AG04449 (cell line): ENCODE data around the gene HOXA5.

Source experiments
- CTCF ChIA-PET: fragments of 350-600 bp; formaldehyde crosslinking; extraction: SDS; loops from one replicate; lab custom pipeline; 2021; ENCODE audit warnings: antibody characterized with exemption; lab: Yijun Ruan, JAX
- POLR2A ChIA-PET: fragments of 400-600, 350-600 bp; formaldehyde crosslinking; extraction: SDS; loops from one replicate; lab custom pipeline; 2020; ENCODE audit warnings: antibody characterized with exemption, inconsistent platforms; lab: Yijun Ruan, JAX
- DNase-seq: peaks from one replicate; pipeline ENCODE4 v3.0.0-alpha.2; 2010; ENCODE audit warnings: low read depth, low spot score
- H3K4me3 ChIP-seq: 2 replicates; pipeline ENCODE4 v1.5.1; 2011; ENCODE audit warnings: low read depth, mild to moderate bottlenecking, control low read depth, low read length
- CTCF ChIP-seq: IDR thresholded peaks from one replicate; pipeline ENCODE4 v1.5.1; 2011; ENCODE audit warnings: mild to moderate bottlenecking, moderate library complexity, low read length, control low read depth, inconsistent platforms; ENCODE audit not compliant: insufficient read depth; ENCODE audit errors: missing control alignments

The HOXA5 gene

GRCh38 chr7:27141923-27142579 lies 1.4 kb downstream of the HOXA5 start:
- peak overlapping the region; percentile 48; the same call in 1 of the 2 replicates for H3K4me3 ChIP-seq
- DNase-seq: no peak
- TF ChIP-seq CTCF: no peak
- ChIA-PET POLR2A (no interaction called here), CTCF (interaction anchor here (1.2 to 6.6 kb wide), 7 partner anchors 8 to 461 kb away, joined by 3 to 71 read pairs (median 19); partner anchors contain the start of genes HOXA4 and HOXA7)

GRCh38 chr7:27141137-27141922 lies 2.2 kb downstream of the HOXA5 start:
- H3K4me3 ChIP-seq: no peak overlapping the region
- no peak for DNase-seq
- CTCF ChIA-PET: interaction anchor here (1.2 to 6.6 kb wide), 7 partner anchors 9 to 460 kb away, joined by 3 to 71 read pairs (median 19); partner anchors contain the start of genes HOXA4 and HOXA7
- POLR2A ChIA-PET: no interaction called here
- no peak for TF ChIP-seq CTCF

GRCh38 chr7:27140126-27140857 lies 3.2 kb downstream of the HOXA5 start:
- H3K4me3 ChIP-seq: no peak overlapping the region
- ChIA-PET POLR2A (no interaction called here), CTCF (interaction anchor here (1.3 to 6.6 kb wide), 6 partner anchors 9 to 459 kb away, joined by 5 to 71 read pairs (median 28); partner anchors contain the start of genes HOXA4 and HOXA7)
- TF ChIP-seq CTCF: no peak
- no peak for DNase-seq

- no peak for TF ChIP-seq CTCF
- POLR2A ChIA-PET: no interaction called here
- CTCF ChIA-PET: interaction anchor here (3.1 to 6.6 kb wide), 4 partner anchors 11 to 458 kb away, joined by 19 to 71 read pairs (median 41); partner anchors contain the start of gene HOXA7
- DNase-seq: no peak
- H3K4me3 ChIP-seq: no peak overlapping the region
These were observed 4.0 kb downstream of the HOXA5 start for GRCh38 chr7:27139334-27140125.

- H3K4me3 ChIP-seq: no peak overlapping the region
- TF ChIP-seq CTCF: no peak
- POLR2A ChIA-PET: no interaction called here
- CTCF ChIA-PET: interaction anchor here (6.6 kb wide), 1 partner anchor 17 kb away, joined by 38 read pairs; the partner anchor contains the start of gene HOXA7
- DNase-seq: no peak
These were observed 4.5 kb downstream of the HOXA5 start for GRCh38 chr7:27138985-27139333.
